Umbilical cord (tissue), 2 donors: ENCODE data around the gene MLIP. TPM values are rescaled to one million over a fixed set of nuclear protein-coding genes. Genes with fewer than 3 reads are reported as not detected.
A peak's percentile ranks its signal among the peaks of the same experiment; 100 is the strongest.
"Not testable (repeated sequence)": the region's sequence is repeated elsewhere in the genome, so short reads cannot be mapped to it uniquely, and the experiment has no call there.

Experiments
- DNase-seq: peaks from one replicate; pipeline ENCODE4 v3.0.0-alpha.2; 2015; ENCODE audit warnings: low spot score
- total RNA-seq: library from RNA; depleted of rRNA; stranded (reverse); fragments of >200 nt; gene quantifications from one replicate; pipeline ENCODE4 v1.2.3, GENCODE V29; 2014; ENCODE audit warnings: low replicate concordance; ENCODE audit not compliant: insufficient read depth

MLIP gene
- total RNA-seq, 1 donor from 2014 or later = 2.9 TPM

DNA sequence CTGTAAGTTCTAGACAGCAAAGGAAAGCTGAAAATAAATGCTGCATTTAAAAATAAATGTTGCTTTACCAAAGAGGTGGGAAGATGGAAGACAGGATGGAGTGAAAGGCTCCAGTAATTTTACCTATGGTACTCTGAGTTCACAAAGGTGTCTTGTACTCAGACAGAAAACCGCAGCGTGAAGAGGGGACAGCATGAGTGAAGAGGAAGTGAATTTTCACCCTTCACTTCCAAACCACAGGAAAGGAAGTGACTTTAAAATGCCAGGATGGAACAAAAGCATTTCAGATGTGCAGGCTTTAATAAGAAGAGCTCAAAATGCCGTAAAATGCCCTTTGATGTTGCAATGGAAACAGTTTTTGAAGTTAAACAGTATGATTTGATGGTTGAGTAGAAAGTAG lies 105.8 kb downstream of the MLIP start:
- DNase-seq = peak; percentile 51

DNA sequence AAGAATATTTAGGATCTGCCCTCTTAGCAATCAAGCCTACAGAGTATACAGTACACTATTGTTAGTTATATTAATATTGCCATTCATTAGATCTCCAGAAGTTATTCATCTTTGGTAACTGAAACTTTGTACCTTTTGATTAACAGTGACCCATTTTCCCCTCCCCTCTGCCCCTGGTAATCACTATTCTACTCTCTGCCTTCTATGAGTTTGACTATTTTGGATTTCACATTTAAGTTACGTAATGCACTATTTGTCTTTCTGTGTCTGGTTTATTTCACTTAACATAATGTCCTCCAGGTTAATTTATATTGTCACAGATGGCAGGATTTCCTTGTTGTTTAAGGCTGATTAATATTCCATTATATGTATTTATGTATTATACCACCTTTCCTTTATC lies 111.0 kb downstream of the MLIP start:
- DNase-seq = no peak

DNA sequence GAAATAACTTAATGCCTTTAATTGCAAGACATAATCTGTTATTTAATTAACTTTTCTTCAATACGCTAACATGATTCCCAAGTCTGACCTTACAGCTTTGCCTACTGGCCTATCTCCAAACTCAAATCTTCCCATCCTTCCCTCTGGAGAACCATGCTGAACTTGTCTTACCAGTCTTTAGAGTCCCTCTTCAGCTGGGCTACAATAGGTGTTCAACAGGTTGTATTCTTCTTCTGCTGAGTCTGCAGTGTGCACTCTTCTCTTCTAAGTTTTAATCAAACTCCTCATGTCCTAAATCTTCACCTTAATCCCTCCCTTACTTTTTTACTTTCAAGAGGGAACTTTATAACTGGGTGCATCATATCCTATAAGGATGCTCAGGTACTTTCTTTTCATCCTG lies 121.5 kb downstream of the MLIP start:
- DNase-seq = no peak

DNA sequence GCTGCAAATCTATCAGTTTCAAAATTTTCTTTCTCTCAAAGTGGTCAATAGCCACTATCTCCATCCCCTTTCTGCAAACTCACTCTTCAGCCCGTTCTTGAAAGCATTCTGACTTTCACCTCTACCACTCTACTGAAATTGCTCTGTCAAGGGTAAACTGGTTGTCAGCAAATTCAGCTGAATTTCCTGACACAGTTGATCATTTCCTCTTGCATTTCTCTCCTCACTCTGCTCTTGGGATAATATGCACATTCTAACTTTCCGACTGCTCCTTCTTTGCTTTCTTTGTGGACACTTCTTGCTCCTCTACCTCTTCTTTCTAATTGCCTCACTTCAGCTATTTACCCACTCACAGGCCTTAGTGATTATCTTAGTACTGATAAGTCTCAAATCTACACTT lies 123.3 kb downstream of the MLIP start:
- DNase-seq = no peak

DNA sequence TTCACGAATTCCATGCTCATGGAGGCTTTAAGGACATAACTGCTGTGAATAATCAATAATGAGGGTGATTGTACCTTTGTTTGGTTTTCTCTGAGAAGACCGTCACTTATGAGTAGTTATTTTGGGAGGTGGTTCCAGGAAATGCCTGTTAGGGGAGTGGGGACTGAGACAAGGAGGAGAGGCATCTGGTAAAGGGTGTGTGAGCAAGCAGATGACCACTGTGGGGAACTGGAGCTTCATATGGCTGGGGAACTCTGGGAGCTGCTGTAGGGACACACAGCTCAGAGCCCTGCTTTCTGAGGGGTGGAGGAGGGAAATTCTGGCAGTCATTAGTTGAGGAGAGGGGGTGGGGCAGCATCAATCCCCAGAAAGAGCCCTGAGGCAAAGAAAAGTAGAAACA lies 125.7 kb downstream of the MLIP start:
- DNase-seq = no peak

DNA sequence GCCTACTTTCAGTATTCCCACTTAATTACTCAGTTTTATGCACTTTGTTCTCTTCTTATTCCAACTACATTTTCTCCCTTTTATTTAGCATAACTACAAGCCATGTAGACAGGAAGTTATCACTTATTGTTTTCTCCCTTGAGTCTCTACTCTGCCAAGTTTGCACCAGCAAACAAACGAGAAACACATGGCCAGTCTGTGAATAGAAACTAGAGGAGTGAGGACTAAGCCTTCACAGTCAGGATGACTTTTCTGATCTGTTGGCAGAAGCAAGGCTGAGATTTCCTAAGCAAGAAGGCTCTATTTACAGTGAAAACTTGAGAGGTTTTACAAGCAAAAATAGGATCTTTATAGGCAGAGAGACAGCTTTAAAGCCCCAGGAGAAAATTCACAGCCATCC lies 127.2 kb downstream of the MLIP start:
- peak; percentile 93 for DNase-seq

DNA sequence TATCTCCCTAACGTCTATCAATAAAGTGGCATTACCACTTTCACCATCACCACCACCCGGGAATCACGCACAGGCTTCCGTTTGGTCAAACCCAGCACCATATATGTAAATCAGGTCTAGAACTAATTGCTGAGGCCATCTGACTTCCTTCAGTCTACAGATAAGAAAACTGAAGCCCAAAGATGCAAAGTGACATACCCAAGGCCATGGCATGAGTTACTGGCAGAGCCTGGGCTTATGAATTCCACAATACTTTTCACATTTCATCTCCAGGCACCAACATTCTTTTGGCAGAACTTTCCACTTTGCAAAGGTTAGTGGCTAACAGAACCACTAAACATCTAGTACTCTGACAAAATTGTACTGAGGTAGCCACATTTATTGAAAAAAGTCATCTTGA lies 132.5 kb downstream of the MLIP start:
- no peak for DNase-seq

DNA sequence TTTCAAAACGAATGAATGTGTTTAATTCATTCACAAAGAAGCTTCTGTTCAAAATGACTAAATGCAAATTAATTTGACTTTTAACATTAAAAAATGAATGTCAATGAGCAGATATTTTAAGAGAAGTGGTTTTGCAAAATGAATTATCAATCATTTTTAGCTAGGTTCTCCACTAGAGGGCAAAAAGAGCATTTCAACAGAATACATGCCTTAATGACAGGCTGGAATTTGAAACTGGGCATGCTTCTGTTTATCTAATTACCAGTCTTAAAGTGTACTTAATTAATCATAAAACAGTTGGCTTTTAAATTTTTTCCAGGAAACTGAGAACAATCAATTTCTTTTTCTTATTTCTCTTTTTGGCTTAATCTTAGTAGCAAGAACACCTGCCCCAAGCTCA lies 133.2 kb downstream of the MLIP start:
- DNase-seq = no peak

DNA sequence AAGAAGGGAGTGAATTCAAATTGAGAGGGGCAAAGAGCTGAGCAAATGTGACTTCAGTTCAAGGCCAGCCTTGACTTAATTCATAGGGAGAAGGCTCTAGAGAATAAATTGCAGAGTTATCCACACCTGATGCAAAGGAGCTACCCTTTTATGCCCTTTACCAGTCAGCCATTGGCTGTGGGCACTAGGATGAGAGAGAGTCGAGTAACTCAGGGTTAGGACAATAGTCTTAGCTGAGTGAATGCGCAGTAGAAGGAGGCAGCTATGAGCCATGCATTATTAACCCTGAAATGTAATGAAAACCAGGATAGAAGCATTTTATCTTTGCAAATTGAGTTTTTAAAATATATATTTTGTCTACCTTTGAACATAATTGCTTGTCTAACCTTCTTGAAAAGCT lies 134.0 kb downstream of the MLIP start:
- DNase-seq = no peak

DNA sequence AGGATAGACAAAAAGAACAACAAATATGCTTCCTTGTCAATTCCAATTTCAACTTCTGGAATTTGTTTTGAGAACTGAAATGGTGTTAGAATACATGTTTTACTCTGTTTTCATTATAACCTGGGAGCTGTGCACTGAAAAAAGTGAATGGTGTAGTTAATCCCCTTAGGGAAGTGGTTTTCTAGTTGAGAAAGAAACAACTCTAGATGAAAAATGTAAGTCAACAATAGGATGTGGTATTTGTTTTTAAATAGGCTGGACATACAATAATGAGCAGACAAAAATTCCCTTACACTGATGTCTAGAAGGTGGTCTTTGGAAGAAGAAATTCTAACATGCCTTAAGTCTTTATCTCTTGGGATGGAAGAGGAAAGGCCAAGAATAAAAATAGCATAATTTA lies 137.1 kb downstream of the MLIP start:
- no peak for DNase-seq

DNA sequence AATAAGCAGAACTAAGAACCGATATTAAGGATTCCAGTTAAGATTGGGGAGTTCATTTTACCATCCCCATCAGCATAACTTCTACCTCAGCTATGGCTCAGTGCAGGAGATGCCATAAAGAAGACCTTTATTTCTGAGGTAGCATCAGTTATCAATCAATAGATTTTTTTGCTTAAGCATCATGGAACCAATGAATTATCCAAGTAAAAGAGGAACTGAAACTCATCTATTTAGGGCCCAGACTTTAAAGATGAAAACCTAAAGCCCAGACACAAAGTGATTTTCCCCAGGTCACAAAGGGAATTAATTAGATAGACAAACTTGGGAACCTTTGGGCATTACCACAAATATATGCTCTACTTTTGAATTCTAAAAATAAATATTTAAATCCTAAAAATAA lies 137.8 kb downstream of the MLIP start:
- no peak for DNase-seq

DNA sequence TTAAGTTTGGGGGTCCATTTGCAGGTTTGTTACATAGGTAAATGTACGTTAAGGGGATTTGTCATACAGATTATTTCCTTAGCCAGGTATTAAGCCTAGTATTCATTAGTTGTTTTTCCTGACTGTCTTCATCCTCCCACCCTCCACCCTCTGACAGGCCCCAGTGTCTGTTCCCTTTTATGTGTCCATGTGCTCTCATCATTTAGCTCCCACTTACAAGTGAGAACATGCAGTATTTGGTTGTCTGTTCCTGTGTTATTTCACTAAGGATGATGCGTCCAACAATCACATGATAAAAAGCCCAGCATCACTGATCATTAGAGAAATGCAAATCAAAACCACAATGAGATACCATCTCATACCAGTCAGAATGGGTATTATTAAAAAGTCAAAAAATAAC lies 138.6 kb downstream of the MLIP start:
- DNase-seq = not testable (repeated sequence)

DNA sequence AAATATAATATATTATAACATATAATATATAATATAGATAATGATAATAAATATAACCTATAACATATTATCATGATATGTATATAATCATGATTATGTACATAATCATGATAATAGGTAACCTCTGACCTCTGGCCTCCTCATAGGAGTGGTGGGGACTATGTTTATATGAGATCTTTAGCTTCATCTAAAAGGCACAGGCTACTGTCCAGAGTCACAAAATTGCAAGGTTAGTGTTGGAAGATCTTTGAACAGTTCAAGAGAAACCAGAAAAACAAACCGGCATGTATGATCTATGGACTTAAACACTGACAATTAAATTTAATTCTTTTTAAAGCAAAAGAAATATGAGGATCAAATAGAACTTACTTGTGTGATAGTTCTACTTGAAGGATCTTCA lies 141.3 kb downstream of the MLIP start:
- no peak for DNase-seq

DNA sequence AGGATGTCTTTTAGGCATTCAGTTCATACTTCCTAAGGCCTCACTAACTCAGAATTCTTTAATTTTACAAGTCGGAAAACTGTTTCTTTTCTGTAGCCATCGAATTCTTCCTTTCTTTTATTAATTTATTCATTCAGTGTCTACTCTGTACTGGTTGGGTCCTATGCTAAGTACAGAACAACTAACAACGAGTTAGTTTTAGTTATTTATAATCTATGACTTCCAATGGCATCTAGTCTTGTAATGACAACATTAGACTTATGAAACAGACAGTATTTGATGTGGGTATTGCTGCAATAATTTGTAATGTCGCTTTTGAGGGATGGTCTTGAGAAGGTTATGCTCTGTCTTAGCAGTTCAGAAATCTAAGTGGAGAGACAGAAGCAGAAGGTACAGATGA lies 141.7 kb downstream of the MLIP start:
- DNase-seq = no peak

DNA sequence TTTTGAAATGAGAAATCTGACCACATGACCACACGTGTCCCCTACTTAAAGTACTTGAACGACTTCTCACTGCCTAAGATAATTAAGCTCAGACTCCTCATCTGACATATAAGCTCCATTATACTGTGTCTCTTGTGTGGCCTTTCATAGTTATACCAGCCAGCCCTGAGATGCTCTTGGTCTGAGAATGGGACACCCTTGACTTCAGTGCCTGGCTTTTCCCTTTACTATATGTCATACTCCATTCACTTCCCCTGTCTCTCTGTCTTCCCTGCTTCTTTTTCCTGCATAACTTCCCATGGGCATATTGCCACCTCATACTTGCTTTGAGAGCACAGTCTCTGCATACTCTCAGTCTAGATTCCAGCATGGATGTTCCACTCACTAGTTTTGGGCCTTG lies 143.6 kb downstream of the MLIP start:
- DNase-seq = no peak

DNA sequence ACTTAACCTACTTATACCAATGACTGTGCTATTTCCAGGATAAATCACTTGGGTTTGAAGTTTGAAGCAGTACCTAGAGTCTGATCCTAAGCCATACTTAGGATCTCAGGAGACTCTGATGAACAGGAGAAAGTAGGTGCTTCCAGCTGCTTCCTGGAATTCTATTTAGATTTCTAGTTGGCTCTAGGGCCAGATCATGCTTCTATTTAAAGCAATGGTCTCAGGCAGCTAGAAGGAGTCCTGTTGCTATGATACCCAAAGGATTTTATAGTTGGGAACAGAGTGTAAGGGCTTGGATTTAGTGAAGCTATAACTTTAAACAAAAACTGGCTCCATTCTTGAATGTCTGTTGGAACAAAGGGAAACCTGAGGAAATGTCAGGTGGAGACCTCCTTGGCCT lies 144.6 kb downstream of the MLIP start:
- peak; percentile 59 for DNase-seq

DNA sequence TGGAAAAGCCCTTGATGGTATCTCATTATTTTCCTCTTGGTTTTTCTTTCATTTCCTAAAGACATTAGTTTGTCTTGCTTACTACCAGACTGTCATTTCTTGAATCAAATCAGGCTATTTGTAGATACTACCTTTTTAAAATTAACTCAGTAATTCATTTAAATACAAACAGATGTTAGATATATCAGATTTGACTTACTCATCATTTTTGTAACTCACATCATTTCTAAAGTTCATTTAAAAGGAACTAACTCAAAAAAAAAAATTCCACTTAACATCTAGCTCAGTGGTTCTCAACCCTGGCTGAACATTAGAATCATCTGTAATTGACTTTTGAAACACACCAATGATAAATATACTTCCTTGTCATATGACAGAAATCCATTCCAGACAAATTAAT lies 148.8 kb downstream of the MLIP start:
- DNase-seq = no peak

DNA sequence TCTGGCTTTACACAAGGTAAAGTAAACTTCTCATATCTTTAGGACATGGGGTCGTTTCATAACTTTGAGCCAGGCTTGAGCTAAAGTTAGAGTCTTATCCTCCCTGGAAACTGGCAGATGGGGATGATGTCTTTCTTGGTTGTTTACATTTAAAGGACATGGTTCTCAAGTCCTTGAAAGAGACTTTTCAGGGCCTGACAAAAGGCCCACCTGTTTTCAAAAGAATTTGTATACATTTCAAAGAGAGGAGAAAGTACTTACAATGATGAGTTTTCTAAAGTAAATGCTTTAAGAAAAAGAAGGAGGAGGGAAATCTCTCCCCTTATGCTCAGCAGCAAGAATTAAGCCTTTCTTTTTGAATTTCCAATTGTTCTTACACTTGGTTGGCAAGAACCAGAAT lies 151.3 kb downstream of the MLIP start:
- no peak for DNase-seq

DNA sequence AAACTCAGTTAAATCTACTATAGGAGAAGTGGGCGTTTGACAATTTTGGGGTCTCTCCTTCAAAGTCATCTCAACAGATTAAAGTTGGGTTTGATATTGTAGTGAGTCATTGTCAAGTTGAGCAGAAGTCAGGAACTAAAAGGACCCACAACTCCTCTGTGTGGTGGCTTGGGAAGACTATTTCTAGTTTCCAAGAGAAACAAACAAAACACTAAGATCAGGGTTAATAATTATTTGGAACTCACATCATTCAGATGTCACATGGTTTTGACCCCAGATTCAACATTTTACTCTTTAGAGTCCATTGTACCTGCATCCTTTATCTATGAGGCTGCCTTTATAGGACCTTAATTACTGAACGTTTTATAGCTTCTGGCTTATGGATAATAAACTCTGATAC lies 151.7 kb downstream of the MLIP start:
- no peak for DNase-seq

DNA sequence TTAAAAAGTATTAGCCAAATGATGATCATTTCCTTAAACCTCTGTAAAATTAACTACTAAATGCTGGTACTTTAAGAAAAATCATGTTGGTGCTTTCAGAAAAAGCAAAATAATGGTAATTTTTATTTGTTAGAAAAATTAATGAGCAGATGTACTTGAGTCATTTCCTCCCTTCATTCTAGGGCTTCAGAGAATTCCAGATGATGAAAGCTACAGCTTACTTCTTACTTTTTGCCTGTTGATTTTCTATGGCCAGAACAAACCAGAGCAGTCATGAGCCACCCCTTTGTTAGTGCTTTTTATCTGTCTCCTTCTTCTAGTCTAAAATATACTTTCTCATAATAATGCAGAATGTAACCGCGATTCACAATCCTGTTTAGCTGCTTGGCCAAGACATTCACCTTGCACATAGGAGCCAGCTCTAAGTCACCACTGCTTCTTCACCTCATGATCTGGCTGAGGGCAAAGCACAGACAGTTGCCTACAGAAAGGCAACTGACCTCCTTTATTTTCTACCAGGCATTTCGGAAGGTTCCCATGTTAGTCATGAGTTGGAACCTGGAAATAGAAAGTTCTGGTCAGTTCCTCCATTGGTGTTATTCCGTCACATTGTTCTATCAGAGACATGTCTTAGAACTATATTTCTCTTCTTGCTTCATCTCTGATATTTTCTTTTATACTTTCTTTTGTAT lies 153.5 kb downstream of the MLIP start:
- DNase-seq = no peak

DNA sequence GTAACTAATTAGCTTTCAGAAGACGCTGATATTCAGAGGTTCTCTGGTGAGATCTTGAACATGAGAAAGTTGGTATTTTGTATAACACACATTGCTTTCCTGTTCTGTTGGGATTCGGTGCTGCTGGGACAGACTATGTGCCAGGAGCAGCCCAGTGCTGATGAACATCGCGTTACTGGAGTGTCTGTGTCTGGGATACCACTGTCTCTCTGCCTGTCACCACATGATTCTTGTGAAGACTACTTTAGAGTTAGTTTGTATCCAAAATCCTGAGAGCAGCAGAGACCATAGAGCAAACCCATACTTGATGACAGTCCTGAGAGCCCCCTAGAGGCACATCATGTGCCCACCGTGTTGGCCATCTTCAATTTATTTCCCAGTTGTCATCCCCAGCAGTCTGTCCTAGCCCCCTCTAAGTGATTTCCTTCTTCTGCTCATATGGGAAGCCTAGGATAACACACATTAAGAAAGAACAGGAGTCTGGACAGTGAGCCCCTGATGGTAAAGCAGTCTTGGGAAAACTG lies 155.2 kb downstream of the MLIP start:
- no peak for DNase-seq

DNA sequence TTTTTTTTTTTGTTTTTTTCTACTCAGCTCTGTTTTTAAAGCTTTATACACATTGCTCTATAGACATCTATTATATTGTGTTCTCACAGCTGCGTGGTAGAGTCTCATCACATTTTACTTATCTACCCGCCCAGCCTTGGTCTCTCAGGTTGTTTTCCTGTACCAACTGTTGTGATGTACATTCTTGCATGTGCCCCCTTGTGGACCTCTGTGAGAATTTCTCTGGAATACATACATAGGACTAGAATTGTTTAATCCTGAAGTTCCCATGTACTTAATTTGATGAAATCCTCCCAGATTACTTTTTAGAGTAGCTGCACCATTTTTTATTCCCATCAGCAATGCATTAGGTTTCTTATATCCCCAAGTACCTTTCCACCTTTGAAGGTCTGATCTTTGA lies 156.6 kb downstream of the MLIP start:
- peak; percentile 32 for DNase-seq

DNA sequence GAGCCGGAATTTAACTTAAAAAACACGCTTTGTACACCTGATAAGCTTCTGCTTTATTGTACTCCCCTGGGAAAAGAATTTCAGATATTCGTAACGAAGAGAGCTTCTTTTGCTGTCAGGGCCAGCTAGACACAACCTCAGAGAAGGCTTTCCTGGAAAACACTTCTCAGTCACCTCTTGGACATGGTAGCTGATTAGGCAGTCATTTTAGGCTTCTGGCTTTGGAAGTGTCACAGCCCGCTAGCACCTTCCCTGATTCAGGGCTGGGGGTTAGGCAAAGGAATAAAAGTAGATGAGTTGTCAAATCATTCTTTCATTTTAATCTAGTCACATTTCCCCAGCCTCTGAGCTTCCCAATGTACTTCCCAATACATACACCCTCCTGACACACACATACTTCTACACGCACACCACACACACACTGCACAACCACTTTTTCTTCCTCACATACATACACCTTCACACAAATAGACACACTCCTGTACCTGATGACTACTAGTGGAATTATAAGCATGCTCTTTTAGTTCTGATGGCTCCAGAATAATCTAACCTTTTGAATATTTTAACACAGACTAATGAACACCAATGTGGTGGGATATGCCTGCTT lies 162.1 kb downstream of the MLIP start:
- no peak for DNase-seq

DNA sequence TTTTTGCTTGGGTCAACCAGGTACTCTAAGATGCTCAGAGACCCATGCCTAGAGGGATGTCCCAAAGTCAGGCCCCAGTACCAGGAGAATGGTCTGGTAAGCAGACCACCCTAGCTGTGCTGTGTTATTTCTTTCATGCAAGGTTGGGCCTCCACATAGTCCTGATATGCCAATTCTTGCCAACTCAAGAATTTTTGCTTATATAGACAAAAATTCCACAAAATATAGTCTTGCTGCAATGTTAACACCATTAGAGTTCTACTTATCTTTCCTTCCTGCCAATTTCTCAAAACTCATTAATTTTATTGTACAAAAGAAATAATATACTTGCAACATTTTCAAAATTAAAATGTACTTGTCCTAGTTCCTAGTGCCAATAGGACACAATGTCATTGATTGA lies 163.1 kb downstream of the MLIP start:
- DNase-seq = no peak
